Omental fat pad (tissue), 4 donors: ENCODE measurements around the gene FBN1. TPM values are rescaled to one million over a fixed set of nuclear protein-coding genes. Genes with fewer than 3 reads are reported as not detected.

Experiments
- ATAC-seq: fragments of 150-250 bp; one replicate; pipeline ENCODE4 v1.9.1; 2016; ENCODE audit warnings: mild to moderate bottlenecking, moderate library complexity; ENCODE audit not compliant: low FRiP score
- DNase-seq: peaks from one replicate; pipeline ENCODE4 v3.0.0-alpha.2; 2019; ENCODE audit warnings: low spot score
- total RNA-seq, 4 donors: library from RNA; depleted of rRNA; stranded (reverse); fragments of >200 nt; gene quantifications; one replicate each; pipeline ENCODE4 v1.1.0, GENCODE V29; 2016
- TF ChIP-seq, protein P1 (sequence below), 3 donors: fragments of 450-650 bp; IDR thresholded peaks; one replicate each; pipeline ENCODE4 v1.5.1; 2016 to 2017; ENCODE audit warnings: antibody characterized with exemption in 3 of 3, mild to moderate bottlenecking in 3 of 3, moderate library complexity in 2 of 3

The FBN1 gene
- total RNA-seq, 4 donors from 2014 or later: 91.5 to 413 (median 137) TPM

DNA sequence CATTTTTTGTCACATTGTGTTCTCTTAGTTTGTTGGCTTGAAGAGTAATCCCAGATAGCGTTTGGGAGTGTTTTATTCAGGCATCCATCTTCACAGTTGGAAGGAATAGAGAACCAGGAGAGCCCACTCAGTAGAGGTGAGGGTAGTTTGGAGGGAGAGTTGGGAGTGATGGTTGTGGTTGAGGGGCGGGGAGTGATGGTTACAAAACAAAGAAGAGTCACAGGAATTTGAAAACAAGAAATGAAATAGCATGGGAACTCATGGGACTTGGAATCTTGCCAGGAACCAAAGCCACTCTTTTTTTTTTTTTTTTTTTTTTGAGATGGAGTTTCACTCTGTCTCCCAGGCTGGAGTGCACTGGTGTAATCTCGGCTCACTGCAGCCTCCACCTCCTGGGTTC lies 278.0 kb downstream of the FBN1 start:
- DNase-seq (no peak), ATAC-seq (no peak)
- TF ChIP-seq, protein P1, sequence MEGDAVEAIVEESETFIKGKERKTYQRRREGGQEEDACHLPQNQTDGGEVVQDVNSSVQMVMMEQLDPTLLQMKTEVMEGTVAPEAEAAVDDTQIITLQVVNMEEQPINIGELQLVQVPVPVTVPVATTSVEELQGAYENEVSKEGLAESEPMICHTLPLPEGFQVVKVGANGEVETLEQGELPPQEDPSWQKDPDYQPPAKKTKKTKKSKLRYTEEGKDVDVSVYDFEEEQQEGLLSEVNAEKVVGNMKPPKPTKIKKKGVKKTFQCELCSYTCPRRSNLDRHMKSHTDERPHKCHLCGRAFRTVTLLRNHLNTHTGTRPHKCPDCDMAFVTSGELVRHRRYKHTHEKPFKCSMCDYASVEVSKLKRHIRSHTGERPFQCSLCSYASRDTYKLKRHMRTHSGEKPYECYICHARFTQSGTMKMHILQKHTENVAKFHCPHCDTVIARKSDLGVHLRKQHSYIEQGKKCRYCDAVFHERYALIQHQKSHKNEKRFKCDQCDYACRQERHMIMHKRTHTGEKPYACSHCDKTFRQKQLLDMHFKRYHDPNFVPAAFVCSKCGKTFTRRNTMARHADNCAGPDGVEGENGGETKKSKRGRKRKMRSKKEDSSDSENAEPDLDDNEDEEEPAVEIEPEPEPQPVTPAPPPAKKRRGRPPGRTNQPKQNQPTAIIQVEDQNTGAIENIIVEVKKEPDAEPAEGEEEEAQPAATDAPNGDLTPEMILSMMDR (IDR thresholded peaks at IDR 0.05): no peak

DNA sequence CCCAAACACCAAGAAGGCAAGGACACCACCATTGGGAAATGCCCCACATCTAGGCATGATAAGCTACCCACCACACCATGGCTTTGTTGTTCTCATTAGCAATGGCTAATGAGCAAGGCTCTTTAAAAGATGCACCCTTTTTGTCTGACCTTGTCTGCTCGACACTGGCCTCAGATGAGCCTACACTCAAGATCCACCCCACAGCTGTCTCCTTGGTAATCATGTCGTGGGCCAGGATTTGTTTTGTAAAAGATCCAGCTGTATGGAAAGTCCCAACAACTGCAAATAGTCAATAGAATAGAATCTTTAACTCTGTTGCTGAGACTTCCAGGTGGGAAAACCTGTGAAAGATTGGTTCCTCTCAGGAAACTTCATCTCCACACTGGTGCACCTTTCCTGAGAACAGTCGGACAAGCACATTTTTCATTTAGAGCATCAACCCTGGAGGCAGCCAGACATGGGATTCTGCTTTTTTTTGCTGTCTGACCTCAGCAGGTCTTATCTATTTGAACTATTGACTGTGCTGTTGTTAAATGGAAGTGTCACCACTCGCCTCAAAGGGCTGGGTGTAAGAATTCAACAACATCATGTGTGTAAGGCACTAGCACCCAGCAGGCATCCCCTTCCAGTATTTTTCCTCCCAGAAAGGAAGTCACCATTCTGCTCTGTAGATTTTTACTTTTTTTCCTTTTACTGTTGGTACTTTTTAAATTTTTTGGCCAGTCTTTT lies 278.8 kb downstream of the FBN1 start:
- DNase-seq (no peak), ATAC-seq (no peak)
- TF ChIP-seq, protein P1 (IDR thresholded peaks at IDR 0.05): no peak

DNA sequence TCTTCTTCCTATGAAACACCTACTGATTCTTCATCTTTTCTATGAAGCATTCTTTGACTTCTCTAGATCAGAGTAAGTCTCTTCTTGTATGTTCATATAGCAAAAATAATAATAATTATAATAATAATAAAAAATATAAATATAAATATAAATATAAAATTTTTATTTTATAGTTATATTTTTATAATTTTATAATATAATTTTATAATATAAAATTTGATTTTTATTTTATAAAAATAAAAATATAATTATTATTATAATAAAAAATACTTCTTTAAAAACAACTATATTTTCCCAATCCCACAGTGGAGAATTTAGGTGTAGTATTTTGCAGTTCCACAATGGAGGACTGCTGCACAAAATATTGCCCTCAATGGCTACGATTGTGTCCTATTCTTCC lies 279.9 kb downstream of the FBN1 start:
- DNase-seq (no peak), ATAC-seq (no peak)
- TF ChIP-seq, protein P1 (IDR thresholded peaks at IDR 0.05): no peak

DNA sequence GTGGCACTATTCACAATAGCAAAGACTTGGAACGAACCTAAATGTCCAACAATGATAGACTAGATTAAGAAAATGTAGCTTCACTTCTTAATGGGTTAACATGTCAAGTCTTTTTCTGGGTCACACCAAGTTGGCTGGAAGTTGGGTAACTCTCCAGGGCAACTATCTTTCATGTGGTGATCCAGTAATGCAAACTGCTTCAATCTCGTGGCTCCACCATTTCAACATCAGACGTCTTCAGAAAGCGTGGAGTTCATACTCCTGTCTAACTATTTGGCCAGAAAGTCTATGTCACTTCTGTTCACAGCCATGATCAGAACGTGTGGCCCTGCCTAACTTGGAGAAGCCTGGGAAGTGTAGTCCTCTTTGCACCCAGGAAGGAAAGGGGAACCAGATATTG lies 282.0 kb downstream of the FBN1 start:
- ATAC-seq: no peak
- TF ChIP-seq, protein P1 (IDR thresholded peaks at IDR 0.05): no peak
- no peak for DNase-seq

DNA sequence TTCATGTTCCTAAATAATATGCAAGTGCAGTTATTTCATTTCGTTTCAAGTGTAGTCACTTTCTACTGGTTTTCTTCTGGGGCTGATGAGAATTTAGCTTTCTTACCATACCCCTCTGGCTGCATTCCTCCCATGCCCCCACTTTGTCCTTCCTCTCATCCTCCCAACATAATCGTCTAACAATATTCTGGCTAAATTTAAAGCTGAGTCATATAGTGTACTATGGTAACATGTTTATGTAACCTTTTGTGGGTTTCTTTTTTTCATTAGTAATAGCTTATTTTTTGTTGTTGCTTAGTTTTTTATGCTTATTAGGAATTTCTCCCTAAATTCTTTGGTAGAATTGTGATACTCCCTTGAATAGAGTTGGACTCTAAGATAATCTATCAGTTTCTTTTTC lies 283.8 kb downstream of the FBN1 start:
- TF ChIP-seq, protein P1 (IDR thresholded peaks at IDR 0.05): no peak
- ATAC-seq (no peak), DNase-seq (no peak)

DNA sequence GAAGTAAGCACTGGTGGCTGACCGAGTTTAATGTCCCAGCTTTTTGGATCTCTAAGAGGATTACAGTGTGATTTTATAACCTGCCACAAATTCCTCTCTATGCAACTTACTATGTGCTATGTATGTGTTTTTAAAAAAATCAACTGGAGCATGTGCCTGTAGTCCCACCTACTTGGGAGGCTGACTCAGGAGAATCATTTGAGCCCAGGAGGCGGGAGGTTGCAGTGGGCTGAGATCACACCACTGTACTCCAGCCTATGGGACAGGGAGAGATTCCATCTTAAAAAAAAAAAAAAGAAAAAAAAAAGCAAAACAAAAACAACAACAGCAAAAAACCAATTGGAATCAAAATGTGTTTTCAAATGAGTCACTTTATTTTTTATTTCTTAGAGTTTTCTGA lies 284.7 kb downstream of the FBN1 start:
- DNase-seq: no peak
- TF ChIP-seq, protein P1 (IDR thresholded peaks at IDR 0.05): no peak
- ATAC-seq: no peak

Other genes starting within 250 kb of the FBN1 start
- gene CEP152, start 165.4 kb upstream of the FBN1 start, total RNA-seq: 10 to 100 TPM in 1 of 4 donors, 1 to 10 TPM in 3; 2.6 to 10.4 (median 5.1) TPM
- 100 to 1,000 TPM; 152 to 235 (median 216) TPM for gene EID1, start 232.4 kb upstream of the FBN1 start, total RNA-seq